ENCODE measurements around the gene TRIM52.

DNA sequence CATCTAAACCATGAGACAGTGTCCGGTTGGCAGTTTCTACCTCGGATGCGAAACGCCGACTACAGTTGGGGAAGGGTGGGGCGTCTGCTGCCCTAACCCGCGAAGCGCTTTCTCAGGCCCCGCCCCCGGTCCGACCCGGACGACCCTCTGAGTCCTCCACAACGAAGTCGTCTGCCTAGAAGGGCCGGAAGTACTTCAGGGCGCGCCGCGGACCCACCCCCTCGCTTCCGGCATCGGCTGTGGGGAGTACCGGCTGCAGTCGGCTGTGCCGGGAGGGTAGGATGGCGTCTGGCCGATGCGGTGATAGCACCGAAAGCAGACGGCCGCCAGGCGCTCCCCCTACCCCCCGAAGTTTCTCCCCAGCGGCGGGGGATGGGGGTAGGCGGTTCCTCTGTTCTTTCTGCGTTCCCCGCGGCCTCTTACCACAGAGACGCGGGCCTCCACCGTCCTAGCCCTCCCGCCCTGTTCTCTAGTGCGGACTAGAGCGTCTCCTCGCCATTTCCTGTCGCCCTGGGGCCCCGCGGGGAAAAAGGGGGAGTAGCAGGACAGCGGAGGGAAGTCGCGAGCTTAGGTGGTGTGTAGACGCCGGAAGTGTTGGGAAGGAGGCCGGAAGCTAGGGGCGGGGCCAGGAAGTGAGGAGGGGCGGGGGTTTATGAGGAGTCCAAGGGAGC, 37.8 kb downstream of the TRIM52 start, which contains the start of gene TRIM41:
- TF ChIP-seq POLR2AphosphoS5 (IDR thresholded peaks at IDR 0.05; ENCODE audit: low read depth, low read length): peak; percentile 74
- peak; percentile 61; the same call in 1 of the 2 replicates for TF ChIP-seq TAF1 (IDR thresholded peaks at IDR 0.05; ENCODE audit: borderline replicate concordance, insufficient read depth, low read length)

All from PFSK-1 (cell line).